PC-3 (cell line): ENCODE results near the gene CYP26C1.

Experiments
- EZH2 ChIP-seq: fragments of 300-600 bp; sonication (generic); IDR thresholded peaks from one replicate; pipeline ENCODE4 v1.6.1; 2017; ENCODE audit warnings: antibody characterized with exemption, mild to moderate bottlenecking, low read length; ENCODE audit not compliant: unreplicated experiment
- EZH2phosphoT487 ChIP-seq: fragments of 300-600 bp; sonication (generic); IDR thresholded peaks from 2 replicates; pipeline ENCODE4 v1.6.1; 2018; ENCODE audit warnings: mild to moderate bottlenecking, antibody characterized with exemption, low read length, borderline replicate concordance
- TF ChIP-seq, protein P1 (sequence below): fragments of 300-600 bp; sonication (generic); conservative IDR thresholded peaks from 2 replicates; pipeline ENCODE4 v1.5.1; 2017; ENCODE audit warnings: antibody characterized with exemption, low read depth, mild to moderate bottlenecking, low read length

DNA sequence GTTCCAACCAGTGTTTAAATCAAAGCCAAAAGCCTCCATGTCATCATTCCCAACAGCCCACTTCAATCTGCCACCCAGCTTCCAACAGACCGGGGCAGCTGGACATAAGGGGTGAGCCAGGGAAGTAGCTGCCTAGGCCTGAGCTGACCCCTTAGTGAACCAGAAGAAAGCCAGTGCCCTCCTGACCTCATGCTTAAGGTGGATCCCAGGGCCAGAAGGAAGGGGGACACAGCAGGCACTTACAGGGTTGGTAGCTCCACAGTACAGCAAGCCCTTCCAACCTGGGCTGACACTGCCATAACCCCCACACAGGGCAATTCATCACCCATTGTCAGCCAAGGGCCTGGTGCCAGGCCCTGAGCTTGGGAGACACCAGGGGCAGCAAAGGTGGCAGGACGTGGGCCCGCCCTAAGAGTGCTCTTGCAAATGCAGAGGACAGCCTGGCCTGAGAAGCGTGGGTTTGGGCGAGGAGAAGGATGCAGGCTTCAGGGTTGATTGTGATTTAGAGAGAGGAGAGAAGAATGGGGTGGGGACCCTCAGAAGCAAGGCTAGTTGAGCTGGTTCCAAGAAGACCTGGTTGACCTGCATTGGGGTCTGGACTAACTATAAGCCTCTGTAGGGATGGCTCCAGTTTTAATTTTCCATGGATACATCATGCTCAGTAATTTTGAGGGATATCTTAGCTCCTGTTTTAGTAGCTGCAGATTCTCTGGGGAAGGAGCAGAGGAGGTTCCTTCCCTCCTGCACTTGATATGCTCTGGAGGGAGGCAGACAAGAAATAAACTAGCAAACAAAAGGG lies 10.0 kb downstream of the CYP26C1 start:
- no peak for TF ChIP-seq EZH2phosphoT487
- TF ChIP-seq EZH2, result no peak
- TF ChIP-seq, protein P1, sequence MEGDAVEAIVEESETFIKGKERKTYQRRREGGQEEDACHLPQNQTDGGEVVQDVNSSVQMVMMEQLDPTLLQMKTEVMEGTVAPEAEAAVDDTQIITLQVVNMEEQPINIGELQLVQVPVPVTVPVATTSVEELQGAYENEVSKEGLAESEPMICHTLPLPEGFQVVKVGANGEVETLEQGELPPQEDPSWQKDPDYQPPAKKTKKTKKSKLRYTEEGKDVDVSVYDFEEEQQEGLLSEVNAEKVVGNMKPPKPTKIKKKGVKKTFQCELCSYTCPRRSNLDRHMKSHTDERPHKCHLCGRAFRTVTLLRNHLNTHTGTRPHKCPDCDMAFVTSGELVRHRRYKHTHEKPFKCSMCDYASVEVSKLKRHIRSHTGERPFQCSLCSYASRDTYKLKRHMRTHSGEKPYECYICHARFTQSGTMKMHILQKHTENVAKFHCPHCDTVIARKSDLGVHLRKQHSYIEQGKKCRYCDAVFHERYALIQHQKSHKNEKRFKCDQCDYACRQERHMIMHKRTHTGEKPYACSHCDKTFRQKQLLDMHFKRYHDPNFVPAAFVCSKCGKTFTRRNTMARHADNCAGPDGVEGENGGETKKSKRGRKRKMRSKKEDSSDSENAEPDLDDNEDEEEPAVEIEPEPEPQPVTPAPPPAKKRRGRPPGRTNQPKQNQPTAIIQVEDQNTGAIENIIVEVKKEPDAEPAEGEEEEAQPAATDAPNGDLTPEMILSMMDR, result no peak
